Measurements from ENCODE around the gene RPH3AL. TPM values are rescaled to one million over a fixed set of nuclear protein-coding genes. Genes with fewer than 3 reads are reported as not detected.

RPH3AL gene
- total RNA-seq, 6 donors from 2014 or later, result 33.6 to 93.2 (median 54.3) TPM

DNA sequence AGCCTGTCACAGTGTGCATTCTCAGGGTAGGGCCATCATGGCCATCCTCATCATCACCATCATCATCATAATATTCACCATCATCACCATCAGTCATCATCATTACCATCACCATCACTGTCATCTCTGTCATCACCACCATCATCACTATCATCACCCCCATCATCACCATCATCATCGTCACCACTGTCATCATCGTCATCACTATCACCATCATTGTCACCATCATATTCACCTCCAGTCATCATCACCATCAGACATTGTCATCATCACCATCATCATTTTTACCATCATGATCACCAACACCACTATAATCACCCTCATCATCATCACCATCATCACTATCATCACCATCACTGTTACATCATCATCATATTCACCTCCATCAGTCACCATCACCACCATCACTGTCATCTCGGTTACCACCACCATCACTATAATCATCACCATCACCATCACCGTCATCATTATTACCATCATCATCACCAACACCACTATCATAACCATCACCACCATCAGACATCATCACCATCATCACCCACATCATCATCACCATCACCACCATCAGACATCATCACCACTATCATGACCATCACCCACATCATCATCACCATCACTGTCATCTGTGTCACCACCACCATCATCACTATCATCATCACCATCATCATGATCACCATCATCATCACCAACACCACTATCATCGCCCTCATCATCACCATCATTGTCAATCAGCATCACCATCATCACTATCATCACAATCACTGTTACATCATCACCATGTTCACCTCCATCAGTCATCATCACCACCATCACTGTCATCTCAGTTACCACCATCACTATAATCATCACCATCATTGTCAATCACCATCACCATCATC lies 8.5 kb downstream of the RPH3AL start:
- Histone ChIP-seq H3K9me3 (no peaks in the 10 kb centered on the region), H3K4me3 (no peak overlapping the region), H3K27ac (no peak overlapping the region), H3K36me3 (no peaks in the 10 kb centered on the region), H3K4me1 (peaks cover 24 to 32% (median 26%) of the 10 kb centered on the region in 4 donors), H3K27me3 (no peaks in the 10 kb centered on the region)
- TF ChIP-seq, protein P1, sequence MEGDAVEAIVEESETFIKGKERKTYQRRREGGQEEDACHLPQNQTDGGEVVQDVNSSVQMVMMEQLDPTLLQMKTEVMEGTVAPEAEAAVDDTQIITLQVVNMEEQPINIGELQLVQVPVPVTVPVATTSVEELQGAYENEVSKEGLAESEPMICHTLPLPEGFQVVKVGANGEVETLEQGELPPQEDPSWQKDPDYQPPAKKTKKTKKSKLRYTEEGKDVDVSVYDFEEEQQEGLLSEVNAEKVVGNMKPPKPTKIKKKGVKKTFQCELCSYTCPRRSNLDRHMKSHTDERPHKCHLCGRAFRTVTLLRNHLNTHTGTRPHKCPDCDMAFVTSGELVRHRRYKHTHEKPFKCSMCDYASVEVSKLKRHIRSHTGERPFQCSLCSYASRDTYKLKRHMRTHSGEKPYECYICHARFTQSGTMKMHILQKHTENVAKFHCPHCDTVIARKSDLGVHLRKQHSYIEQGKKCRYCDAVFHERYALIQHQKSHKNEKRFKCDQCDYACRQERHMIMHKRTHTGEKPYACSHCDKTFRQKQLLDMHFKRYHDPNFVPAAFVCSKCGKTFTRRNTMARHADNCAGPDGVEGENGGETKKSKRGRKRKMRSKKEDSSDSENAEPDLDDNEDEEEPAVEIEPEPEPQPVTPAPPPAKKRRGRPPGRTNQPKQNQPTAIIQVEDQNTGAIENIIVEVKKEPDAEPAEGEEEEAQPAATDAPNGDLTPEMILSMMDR (IDR thresholded peaks at IDR 0.05), result no peak
- no peak for TF ChIP-seq POLR2AphosphoS5 (IDR thresholded peaks at IDR 0.05)
- no peak for TF ChIP-seq EP300 (IDR thresholded peaks at IDR 0.05)
- no peak for TF ChIP-seq POLR2A (IDR thresholded peaks at IDR 0.05)
- DNase-seq, result no peak
- 95 to 98% methylated on average over 5 of the region's 5 CpGs for WGBS, 2 donors
- ATAC-seq (ENCODE audit: low FRiP score in 2 of 2), result no peak

DNA sequence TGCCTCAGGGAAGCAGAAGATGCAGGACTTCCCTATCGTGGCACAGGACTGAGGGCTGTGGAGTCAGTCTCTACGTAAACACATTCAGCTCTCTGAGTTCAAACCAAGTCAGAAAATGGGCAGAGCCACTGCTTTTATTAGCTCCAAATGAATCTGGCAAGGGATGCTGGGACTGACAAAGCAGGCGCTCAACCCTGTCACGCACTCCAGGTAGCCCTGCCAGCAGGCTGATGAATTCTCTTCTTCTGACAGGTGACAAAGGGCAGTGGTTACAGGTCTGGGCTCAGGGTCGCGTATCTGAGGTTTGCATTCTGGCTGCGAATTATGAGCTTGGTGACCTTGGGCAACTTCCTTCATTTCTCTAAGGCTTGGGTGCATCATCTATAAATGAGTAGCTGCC lies 9.4 kb downstream of the RPH3AL start:
- Histone ChIP-seq H3K9me3 (no peaks in the 10 kb centered on the region), H3K4me3 (no peak overlapping the region), H3K36me3 (no peaks in the 10 kb centered on the region), H3K4me1 (peaks cover 22 to 30% (median 26%) of the 10 kb centered on the region in 4 donors), H3K27ac (peak overlapping the region in 1 of 4 donors; percentile 10), H3K27me3 (no peaks in the 10 kb centered on the region)
- TF ChIP-seq EP300 (IDR thresholded peaks at IDR 0.05), result no peak
- TF ChIP-seq, protein P1 (IDR thresholded peaks at IDR 0.05), result no peak
- no peak for TF ChIP-seq POLR2A (IDR thresholded peaks at IDR 0.05)
- TF ChIP-seq POLR2AphosphoS5 (IDR thresholded peaks at IDR 0.05), result no peak
- ATAC-seq (ENCODE audit: low FRiP score in 2 of 2), result no peak
- WGBS, 2 donors, result 75 to 78% methylated on average over 7 of the region's 7 CpGs
- no peak for DNase-seq

DNA sequence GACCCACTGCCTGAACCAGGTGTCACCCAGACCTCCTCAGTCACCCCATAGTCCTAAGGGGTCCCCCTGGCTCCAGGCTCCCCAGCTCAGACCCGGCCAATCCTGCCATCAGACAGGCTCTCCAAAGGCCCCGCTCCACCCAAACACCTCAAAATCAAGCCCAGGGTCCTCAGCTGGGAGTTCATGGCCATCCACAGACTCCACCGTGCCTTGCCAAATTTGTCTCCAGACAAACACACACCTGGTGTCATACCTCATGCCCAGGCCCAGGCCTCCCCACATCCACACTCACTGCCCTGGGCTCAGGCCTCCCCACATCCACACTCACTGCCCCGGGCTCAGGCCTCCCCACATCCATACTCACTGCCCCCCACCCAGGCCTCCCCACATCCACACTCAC lies 12.5 kb downstream of the RPH3AL start:
- WGBS, 2 donors, result 87 to 98% methylated on average over 4 of the region's 4 CpGs
- H3K27ac ChIP-seq, result peak overlapping the region in 2 of 4 donors; percentile 37 to 49

DNA sequence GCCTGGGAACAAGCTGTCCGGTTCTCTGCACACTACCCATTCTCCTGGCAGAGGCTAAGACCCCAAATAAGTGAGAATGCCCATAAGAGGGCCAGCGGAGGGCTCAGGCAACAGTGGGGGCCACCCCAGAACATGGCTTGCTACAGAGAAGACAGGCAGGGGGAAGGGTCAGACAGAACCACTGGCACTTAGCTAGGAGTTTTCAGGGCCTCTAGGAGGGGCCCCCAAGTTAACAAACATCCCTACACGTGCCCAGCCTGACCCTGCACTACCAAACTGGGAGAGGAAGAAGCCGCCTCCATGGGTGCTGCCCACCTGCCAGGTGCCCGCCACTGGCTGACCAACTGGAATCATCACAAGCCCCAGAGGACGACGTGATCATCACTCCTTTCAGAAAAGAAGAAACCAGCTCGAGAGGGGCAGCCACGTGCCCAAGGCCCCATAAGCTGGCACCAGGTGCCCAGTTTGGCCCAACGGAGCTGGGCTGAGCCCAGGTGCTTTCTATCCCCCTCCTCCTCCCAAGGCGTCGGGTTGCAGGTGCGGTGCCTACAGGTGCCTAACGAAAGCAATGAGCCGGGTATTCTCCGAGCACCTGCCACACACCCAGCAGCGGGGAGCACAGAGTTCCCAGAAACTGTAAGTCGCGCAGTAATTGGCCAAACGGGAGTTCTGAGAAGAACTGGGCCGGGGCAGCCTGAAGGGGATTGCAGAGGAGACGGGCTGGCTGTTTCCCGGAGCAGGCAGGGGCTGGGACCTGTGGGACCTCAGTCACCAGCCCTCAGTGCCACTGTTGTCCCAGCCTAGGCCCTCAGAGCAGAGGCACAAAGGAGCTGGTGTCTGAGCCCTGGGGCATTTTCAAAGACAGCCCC lies 13.2 kb downstream of the RPH3AL start:
- Histone ChIP-seq H3K4me1 (peaks cover 17 to 43% (median 32%) of the 10 kb centered on the region in 4 donors), H3K9me3 (no peaks in the 10 kb centered on the region), H3K27me3 (no peaks in the 10 kb centered on the region), H3K36me3 (no peaks in the 10 kb centered on the region), H3K4me3 (no peak overlapping the region), H3K27ac (peak overlapping the region; percentile 20 to 49 (median 30))
- 72 to 82% methylated on average over 21 to 23 of the region's 23 CpGs for WGBS, 2 donors
- DNase-seq (no peak), ATAC-seq (ENCODE audit: low FRiP score in 2 of 2) (peak; percentile 33 to 45)
- TF ChIP-seq EP300 (IDR thresholded peaks at IDR 0.05), result no peak
- TF ChIP-seq POLR2AphosphoS5 (IDR thresholded peaks at IDR 0.05), result no peak
- TF ChIP-seq, protein P1 (IDR thresholded peaks at IDR 0.05), result no peak
- TF ChIP-seq POLR2A (IDR thresholded peaks at IDR 0.05), result no peak

More for the DNA sequence above, 12.5 kb downstream of the RPH3AL start:
- Histone ChIP-seq H3K36me3 (no peaks in the 10 kb centered on the region), H3K9me3 (no peaks in the 10 kb centered on the region), H3K27me3 (no peaks in the 10 kb centered on the region), H3K4me3 (no peak overlapping the region), H3K4me1 (peaks cover 17 to 38% (median 28%) of the 10 kb centered on the region in 4 donors)
- no peak for ATAC-seq (ENCODE audit: low FRiP score in 2 of 2)
- TF ChIP-seq POLR2AphosphoS5 (IDR thresholded peaks at IDR 0.05) (no peak), EP300 (IDR thresholded peaks at IDR 0.05) (no peak), POLR2A (IDR thresholded peaks at IDR 0.05) (no peak)
- TF ChIP-seq, protein P1 (IDR thresholded peaks at IDR 0.05), result no peak
- DNase-seq, result no peak
